ENCODE data around the gene PPP3CA.

The PPP3CA gene

DNA sequence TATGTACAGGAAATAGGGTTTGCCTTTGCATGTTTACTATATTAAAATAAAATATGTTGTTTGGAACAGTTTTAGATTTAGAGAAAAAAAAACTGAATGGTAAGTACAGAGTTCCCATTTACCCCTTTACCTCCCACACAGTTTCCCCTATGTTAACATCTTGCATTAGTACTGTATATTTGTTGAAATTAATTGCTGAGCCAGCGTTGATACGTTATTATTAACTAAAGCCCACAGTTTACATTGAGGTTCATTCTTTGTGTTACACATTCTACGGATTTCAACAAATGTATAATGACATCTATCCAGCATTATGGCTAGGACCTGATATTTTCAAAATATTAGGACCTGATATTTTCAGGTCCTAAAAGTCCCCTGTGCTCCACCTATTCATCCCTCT, 70.7 kb downstream of the PPP3CA start:
- no peaks in the 10 kb centered on the region for H3K79me2 ChIP-seq (ENCODE audit: control insufficient read depth, insufficient read depth, low read length, poor library complexity)
- H3K23ac ChIP-seq (ENCODE audit: low read length) = no peak overlapping the region
- no peaks in the 10 kb centered on the region for H3K4me1 ChIP-seq (ENCODE audit: control insufficient read depth in 1 of 2, insufficient read depth in 2 of 2, low read length in 2 of 2)
- H2BK12ac ChIP-seq (ENCODE audit: low read length) = no peak overlapping the region
- H3K27me3 ChIP-seq (ENCODE audit: insufficient read depth, low read length) = no peaks in the 10 kb centered on the region
- no peak overlapping the region for H2AK5ac ChIP-seq (ENCODE audit: low read length)
- H4K91ac ChIP-seq (ENCODE audit: low read depth, low read length) = no peak overlapping the region
- H4K8ac ChIP-seq (ENCODE audit: low read depth, low read length) = no peak overlapping the region
- no peak overlapping the region for H3K27ac ChIP-seq (ENCODE audit: low read depth, low read length)
- H2AFZ ChIP-seq (ENCODE audit: insufficient read depth, low read length, poor library complexity) = no peak overlapping the region
- H3K4ac ChIP-seq (ENCODE audit: low read depth, low read length) = no peak overlapping the region
- no peak overlapping the region for H3K4me3 ChIP-seq (ENCODE audit: low read depth, low read length)
- H3K18ac ChIP-seq (ENCODE audit: low read length) = no peak overlapping the region
- no peaks in the 10 kb centered on the region for H3K9me3 ChIP-seq (ENCODE audit: insufficient read depth, low read depth, low read length)
- WGBS (ENCODE audit: extremely low coverage, insufficient coverage, insufficient read length) = no CpG with 5 or more reads among the region's 3 CpGs
- H3K79me1 ChIP-seq (ENCODE audit: low read length) = no peaks in the 10 kb centered on the region
- H2BK120ac ChIP-seq (ENCODE audit: insufficient read depth, low read length, poor library complexity) = no peak overlapping the region
- no peak overlapping the region for H4K12ac ChIP-seq (ENCODE audit: low read depth, low read length)
- H3K9ac ChIP-seq (ENCODE audit: low read length) = no peak overlapping the region
- no peak overlapping the region for H3K4me2 ChIP-seq (ENCODE audit: low read length)
- no peak overlapping the region for H3K14ac ChIP-seq (ENCODE audit: low read length)
- no peaks in the 10 kb centered on the region for H3K36me3 ChIP-seq (ENCODE audit: control insufficient read depth in 1 of 2, insufficient read depth in 2 of 2, low read length in 2 of 2)
- no peak overlapping the region for H2BK5ac ChIP-seq (ENCODE audit: low read depth, low read length, poor library complexity)
- DNase-seq = no peak

DNA sequence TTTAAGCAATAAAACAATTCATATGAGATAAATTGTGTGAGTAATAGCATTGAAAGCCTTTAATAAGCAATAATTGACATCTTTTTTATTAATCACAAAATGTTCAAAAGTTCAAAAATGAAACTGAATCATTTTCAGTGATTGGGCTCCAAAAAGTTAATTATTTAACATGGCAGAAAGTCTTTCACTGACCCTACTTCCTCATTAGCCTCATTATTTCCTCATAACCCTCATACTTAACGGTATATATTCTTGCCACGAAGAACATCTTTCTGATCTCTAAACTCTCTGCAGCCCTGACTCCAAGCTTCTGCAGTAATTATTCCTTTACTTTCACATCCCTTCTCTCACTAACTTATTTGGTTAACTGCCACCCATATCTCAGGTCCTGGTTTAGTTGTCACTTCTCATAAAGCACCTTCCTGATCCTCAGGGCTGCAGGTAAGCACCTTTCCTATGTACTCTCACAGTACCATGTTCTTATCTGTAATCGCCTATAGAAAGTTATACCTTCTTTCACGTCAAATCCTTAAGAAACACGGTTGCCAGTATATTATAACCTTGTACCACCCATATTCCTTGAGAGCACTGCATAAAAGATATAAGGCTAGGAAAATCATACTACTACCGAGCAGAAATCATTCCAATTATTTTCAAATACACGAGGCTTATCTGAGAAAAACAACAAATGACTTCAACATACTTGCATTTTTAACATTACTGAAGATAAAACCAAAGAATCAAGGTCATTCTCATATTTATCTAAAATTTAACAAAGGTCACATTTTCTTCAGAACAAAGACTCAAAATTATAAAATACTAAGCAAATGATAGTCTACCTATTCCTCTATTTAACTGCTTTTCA, 72.2 kb downstream of the PPP3CA start:
- no peaks in the 10 kb centered on the region for H3K36me3 ChIP-seq (ENCODE audit: control insufficient read depth in 1 of 2, insufficient read depth in 2 of 2, low read length in 2 of 2)
- H3K27ac ChIP-seq (ENCODE audit: low read depth, low read length) = no peak overlapping the region
- no peaks in the 10 kb centered on the region for H3K79me1 ChIP-seq (ENCODE audit: low read length)
- H3K23ac ChIP-seq (ENCODE audit: low read length) = no peak overlapping the region
- no peak overlapping the region for H3K4ac ChIP-seq (ENCODE audit: low read depth, low read length)
- H3K4me2 ChIP-seq (ENCODE audit: low read length) = no peak overlapping the region
- no peaks in the 10 kb centered on the region for H3K79me2 ChIP-seq (ENCODE audit: control insufficient read depth, insufficient read depth, low read length, poor library complexity)
- H3K27me3 ChIP-seq (ENCODE audit: insufficient read depth, low read length) = no peaks in the 10 kb centered on the region
- H4K8ac ChIP-seq (ENCODE audit: low read depth, low read length) = no peak overlapping the region
- no peaks in the 10 kb centered on the region for H3K4me1 ChIP-seq (ENCODE audit: control insufficient read depth in 1 of 2, insufficient read depth in 2 of 2, low read length in 2 of 2)
- H2AK5ac ChIP-seq (ENCODE audit: low read length) = no peak overlapping the region
- no peak overlapping the region for H3K18ac ChIP-seq (ENCODE audit: low read length)
- no peak overlapping the region for H2AFZ ChIP-seq (ENCODE audit: insufficient read depth, low read length, poor library complexity)
- no peaks in the 10 kb centered on the region for H3K9me3 ChIP-seq (ENCODE audit: insufficient read depth, low read depth, low read length)
- H2BK12ac ChIP-seq (ENCODE audit: low read length) = no peak overlapping the region
- H4K91ac ChIP-seq (ENCODE audit: low read depth, low read length) = no peak overlapping the region
- no peak for DNase-seq
- no peak overlapping the region for H2BK5ac ChIP-seq (ENCODE audit: low read depth, low read length, poor library complexity)
- H3K9ac ChIP-seq (ENCODE audit: low read length) = no peak overlapping the region
- no peak overlapping the region for H3K4me3 ChIP-seq (ENCODE audit: low read depth, low read length)
- WGBS (ENCODE audit: extremely low coverage, insufficient coverage, insufficient read length) = no CpG with 5 or more reads among the region's 7 CpGs
- no peak overlapping the region for H3K14ac ChIP-seq (ENCODE audit: low read length)
- H4K12ac ChIP-seq (ENCODE audit: low read depth, low read length) = no peak overlapping the region
- no peak overlapping the region for H2BK120ac ChIP-seq (ENCODE audit: insufficient read depth, low read length, poor library complexity)

DNA sequence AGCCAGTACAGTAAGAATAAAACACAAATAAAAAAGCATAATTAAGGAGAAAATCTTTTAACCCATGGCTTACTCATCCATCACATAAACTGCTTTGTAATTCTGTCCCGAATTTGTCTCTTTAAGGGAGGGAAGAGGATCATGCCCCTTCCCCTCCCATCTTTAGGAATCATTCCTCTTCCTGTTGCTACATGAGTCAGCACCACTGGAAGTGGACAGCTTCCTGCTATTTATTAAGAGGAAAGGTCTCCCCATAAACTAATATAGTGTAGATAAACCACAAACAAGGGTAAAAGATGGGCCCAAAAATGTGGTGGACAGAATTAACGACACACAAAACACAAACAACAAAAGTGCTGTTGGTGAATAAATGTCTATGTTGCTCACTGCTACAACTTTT, 75.8 kb downstream of the PPP3CA start:
- no peak overlapping the region for H4K91ac ChIP-seq (ENCODE audit: low read depth, low read length)
- no peak overlapping the region for H3K4ac ChIP-seq (ENCODE audit: low read depth, low read length)
- no peak overlapping the region for H2AK5ac ChIP-seq (ENCODE audit: low read length)
- no peak overlapping the region for H3K9ac ChIP-seq (ENCODE audit: low read length)
- H2AFZ ChIP-seq (ENCODE audit: insufficient read depth, low read length, poor library complexity) = no peak overlapping the region
- no peak overlapping the region for H3K14ac ChIP-seq (ENCODE audit: low read length)
- no peak overlapping the region for H3K4me3 ChIP-seq (ENCODE audit: low read depth, low read length)
- H3K79me2 ChIP-seq (ENCODE audit: control insufficient read depth, insufficient read depth, low read length, poor library complexity) = no peaks in the 10 kb centered on the region
- no peak overlapping the region for H2BK120ac ChIP-seq (ENCODE audit: insufficient read depth, low read length, poor library complexity)
- H3K4me1 ChIP-seq (ENCODE audit: control insufficient read depth in 1 of 2, insufficient read depth in 2 of 2, low read length in 2 of 2) = no peaks in the 10 kb centered on the region
- no peak overlapping the region for H3K27ac ChIP-seq (ENCODE audit: low read depth, low read length)
- H4K8ac ChIP-seq (ENCODE audit: low read depth, low read length) = no peak overlapping the region
- WGBS (ENCODE audit: extremely low coverage, insufficient coverage, insufficient read length) = no CpG with 5 or more reads among the region's 2 CpGs
- H3K4me2 ChIP-seq (ENCODE audit: low read length) = no peak overlapping the region
- H3K23ac ChIP-seq (ENCODE audit: low read length) = no peak overlapping the region
- no peak overlapping the region for H4K12ac ChIP-seq (ENCODE audit: low read depth, low read length)
- no peak overlapping the region for H3K18ac ChIP-seq (ENCODE audit: low read length)
- H2BK12ac ChIP-seq (ENCODE audit: low read length) = no peak overlapping the region
- H3K27me3 ChIP-seq (ENCODE audit: insufficient read depth, low read length) = no peaks in the 10 kb centered on the region
- H3K79me1 ChIP-seq (ENCODE audit: low read length) = no peaks in the 10 kb centered on the region
- no peaks in the 10 kb centered on the region for H3K36me3 ChIP-seq (ENCODE audit: control insufficient read depth in 1 of 2, insufficient read depth in 2 of 2, low read length in 2 of 2)
- H3K9me3 ChIP-seq (ENCODE audit: insufficient read depth, low read depth, low read length) = no peaks in the 10 kb centered on the region
- H2BK5ac ChIP-seq (ENCODE audit: low read depth, low read length, poor library complexity) = no peak overlapping the region
- no peak for DNase-seq

DNA sequence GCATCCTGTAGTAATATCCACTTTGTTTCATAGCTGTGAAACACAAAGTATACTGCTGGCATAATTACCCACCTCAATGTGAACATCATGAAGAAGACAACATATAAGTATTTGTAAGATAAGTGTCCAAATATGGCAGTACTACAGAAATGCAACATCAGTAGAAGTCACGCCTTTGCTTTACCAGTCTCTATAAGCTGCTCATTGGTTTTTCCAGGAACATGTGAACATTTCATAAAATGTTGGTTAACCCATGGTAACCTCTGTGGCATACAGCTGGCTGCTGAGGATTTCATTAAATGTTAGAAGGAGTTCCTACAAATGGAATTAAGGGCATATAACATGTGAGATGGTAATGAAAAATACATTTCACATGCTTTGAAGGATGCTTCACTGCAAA, 77.6 kb downstream of the PPP3CA start:
- no CpG with 5 or more reads among the region's 1 CpG for WGBS (ENCODE audit: extremely low coverage, insufficient coverage, insufficient read length)
- no peak overlapping the region for H3K23ac ChIP-seq (ENCODE audit: low read length)
- no peak overlapping the region for H2BK5ac ChIP-seq (ENCODE audit: low read depth, low read length, poor library complexity)
- no peaks in the 10 kb centered on the region for H3K27me3 ChIP-seq (ENCODE audit: insufficient read depth, low read length)
- H3K18ac ChIP-seq (ENCODE audit: low read length) = no peak overlapping the region
- no peak overlapping the region for H4K91ac ChIP-seq (ENCODE audit: low read depth, low read length)
- H3K27ac ChIP-seq (ENCODE audit: low read depth, low read length) = no peak overlapping the region
- DNase-seq = no peak
- no peak overlapping the region for H4K8ac ChIP-seq (ENCODE audit: low read depth, low read length)
- no peak overlapping the region for H3K14ac ChIP-seq (ENCODE audit: low read length)
- H2AK5ac ChIP-seq (ENCODE audit: low read length) = no peak overlapping the region
- H2BK120ac ChIP-seq (ENCODE audit: insufficient read depth, low read length, poor library complexity) = no peak overlapping the region
- H3K79me1 ChIP-seq (ENCODE audit: low read length) = no peaks in the 10 kb centered on the region
- no peak overlapping the region for H3K9ac ChIP-seq (ENCODE audit: low read length)
- H2AFZ ChIP-seq (ENCODE audit: insufficient read depth, low read length, poor library complexity) = no peak overlapping the region
- H3K4me1 ChIP-seq (ENCODE audit: control insufficient read depth in 1 of 2, insufficient read depth in 2 of 2, low read length in 2 of 2) = no peaks in the 10 kb centered on the region
- H3K4ac ChIP-seq (ENCODE audit: low read depth, low read length) = no peak overlapping the region
- H3K79me2 ChIP-seq (ENCODE audit: control insufficient read depth, insufficient read depth, low read length, poor library complexity) = no peaks in the 10 kb centered on the region
- no peaks in the 10 kb centered on the region for H3K36me3 ChIP-seq (ENCODE audit: control insufficient read depth in 1 of 2, insufficient read depth in 2 of 2, low read length in 2 of 2)
- no peaks in the 10 kb centered on the region for H3K9me3 ChIP-seq (ENCODE audit: insufficient read depth, low read depth, low read length)
- no peak overlapping the region for H3K4me3 ChIP-seq (ENCODE audit: low read depth, low read length)
- H2BK12ac ChIP-seq (ENCODE audit: low read length) = no peak overlapping the region
- H4K12ac ChIP-seq (ENCODE audit: low read depth, low read length) = no peak overlapping the region
- no peak overlapping the region for H3K4me2 ChIP-seq (ENCODE audit: low read length)
